Mesenchymal stem cell (in vitro differentiated cells and primary cell): ENCODE results near the gene SMURF2.

Source experiments
- DNase-seq: peaks from one replicate; pipeline ENCODE4 v3.0.0-alpha.2; 2013
- H2AFZ ChIP-seq: one replicate; pipeline ENCODE4 v1.6.1; 2013; ENCODE audit warnings: low read depth, mild to moderate bottlenecking, control low read depth, inconsistent platforms, low read length, moderate library complexity
- H2AK5ac ChIP-seq: 2 replicates; pipeline ENCODE4 v1.6.1; 2013; ENCODE audit warnings: low read length, moderate library complexity, mild to moderate bottlenecking, inconsistent platforms; ENCODE audit not compliant: severe bottlenecking
- H2BK120ac ChIP-seq: one replicate; pipeline ENCODE4 v1.6.1; 2013; ENCODE audit warnings: low read depth, mild to moderate bottlenecking, inconsistent platforms, low read length, moderate library complexity
- H2BK12ac ChIP-seq, 2 experiments: one replicate each; pipeline ENCODE4 v1.6.1; 2013; ENCODE audit warnings: inconsistent platforms in 2 of 2, low read length in 2 of 2, mild to moderate bottlenecking in 2 of 2, moderate library complexity in 2 of 2, control low read depth in 1 of 2
- H2BK15ac ChIP-seq: one replicate; pipeline ENCODE4 v1.6.1; 2013; ENCODE audit warnings: mild to moderate bottlenecking, low read depth, inconsistent platforms; ENCODE audit not compliant: poor library complexity, severe bottlenecking
- H2BK5ac ChIP-seq: 2 replicates; pipeline ENCODE4 v1.6.1; 2013; ENCODE audit warnings: low read depth, mild to moderate bottlenecking, low read length, control low read depth, inconsistent platforms; ENCODE audit not compliant: poor library complexity, severe bottlenecking
- H3K14ac ChIP-seq, 2 experiments: one replicate each; pipeline ENCODE4 v1.6.1; 2013; ENCODE audit warnings: inconsistent platforms in 2 of 2, low read length in 2 of 2, control low read depth in 1 of 2, mild to moderate bottlenecking in 1 of 2, moderate library complexity in 1 of 2
- H3K18ac ChIP-seq, 2 experiments: one replicate each; pipeline ENCODE4 v1.6.1; 2013; ENCODE audit warnings: inconsistent platforms in 2 of 2, low read length in 2 of 2, control low read depth in 1 of 2, low read depth in 1 of 2, mild to moderate bottlenecking in 1 of 2
- H3K23ac ChIP-seq, 2 experiments: one replicate each; pipeline ENCODE4 v1.6.1; 2013; ENCODE audit warnings: inconsistent platforms in 2 of 2, low read length in 2 of 2, mild to moderate bottlenecking in 2 of 2, moderate library complexity in 2 of 2, control low read depth in 1 of 2
- H3K27ac ChIP-seq: 2 replicates; pipeline ENCODE4 v1.5.1; 2013; ENCODE audit warnings: mild to moderate bottlenecking, moderate library complexity, low read length, control low read depth, inconsistent platforms; ENCODE audit not compliant: poor library complexity, severe bottlenecking
- H3K27me3 ChIP-seq, 2 experiments: 2 replicates each; pipeline versions ENCODE4 v1.6.1 to v1.7.0; 2013; ENCODE audit warnings: low read length in 2 of 2, mild to moderate bottlenecking in 2 of 2, moderate library complexity in 2 of 2, control low read depth in 1 of 2, inconsistent platforms in 1 of 2; ENCODE audit not compliant: control insufficient read depth in 1 of 2, insufficient read depth in 1 of 2
- H3K36me3 ChIP-seq, 2 experiments: 2 replicates each; pipeline versions ENCODE4 v1.6.1 to v1.7.0; 2013; ENCODE audit warnings: low read length in 2 of 2, control low read depth in 1 of 2, inconsistent platforms in 1 of 2, low read depth in 1 of 2, mild to moderate bottlenecking in 1 of 2; ENCODE audit not compliant: insufficient read depth in 2 of 2, control insufficient read depth in 1 of 2
- H3K4ac ChIP-seq, 2 experiments: one replicate each; pipeline ENCODE4 v1.6.1; 2013; ENCODE audit warnings: inconsistent platforms in 2 of 2, low read length in 2 of 2, mild to moderate bottlenecking in 2 of 2, moderate library complexity in 2 of 2, control low read depth in 1 of 2, low read depth in 1 of 2
- H3K4me1 ChIP-seq: 2 replicates; pipeline ENCODE4 v1.6.1; 2013; ENCODE audit warnings: low read depth, low read length, control low read depth; ENCODE audit not compliant: control insufficient read depth, insufficient read depth
- H3K4me2 ChIP-seq: 2 replicates; pipeline ENCODE4 v1.6.1; 2013; ENCODE audit warnings: low read length, mild to moderate bottlenecking, inconsistent platforms; ENCODE audit not compliant: poor library complexity, severe bottlenecking
- H3K4me3 ChIP-seq, 2 experiments: 2 replicates each; pipeline versions ENCODE4 v1.5.1 to v1.7.0; 2013; ENCODE audit warnings: low read length in 2 of 2, mild to moderate bottlenecking in 2 of 2, control low read depth in 1 of 2, low read depth in 1 of 2; ENCODE audit not compliant: insufficient read depth in 1 of 2
- H3K79me1 ChIP-seq: replicated peaks from 2 replicates; pipeline ENCODE4 v1.6.1; 2013; ENCODE audit warnings: mild to moderate bottlenecking, control low read depth, low read length, inconsistent platforms; ENCODE audit not compliant: poor library complexity, severe bottlenecking
- H3K9ac ChIP-seq: 2 replicates; pipeline ENCODE4 v1.7.0; 2013; ENCODE audit warnings: mild to moderate bottlenecking, low read length, moderate library complexity
- H3K9me3 ChIP-seq: 2 replicates; pipeline ENCODE4 v1.7.0; 2013; ENCODE audit warnings: mild to moderate bottlenecking, low read length; ENCODE audit not compliant: control insufficient read depth
- H4K8ac ChIP-seq: one replicate; pipeline ENCODE4 v1.6.1; 2013; ENCODE audit warnings: inconsistent platforms, mild to moderate bottlenecking, low read length, moderate library complexity
- H4K91ac ChIP-seq: one replicate; pipeline ENCODE4 v1.6.1; 2013; ENCODE audit warnings: mild to moderate bottlenecking, low read length, inconsistent platforms
- WGBS: methylation state at CpG from one replicate; pipeline ENCODE4 v1.1.7; 2013; ENCODE audit warnings: mixed read lengths; 5-methylcytosine and 5-hydroxymethylcytosine counted together

The SMURF2 gene

GRCh38 chr17:64508683-64509082 is 153.4 kb downstream of the SMURF2 start:
- Histone ChIP-seq H4K91ac (no peak overlapping the region), H3K4me1 (peaks cover 5% of the 10 kb centered on the region), H3K23ac (no peak overlapping the region), H2AK5ac (no peak overlapping the region), H2BK5ac (no peak overlapping the region), H3K9ac (peak overlapping the region; percentile 100), H2BK12ac (no peak overlapping the region), H2BK120ac (no peak overlapping the region), H3K27me3 (no peaks in the 10 kb centered on the region), H3K36me3 (peaks cover 10 to 59% of the 10 kb centered on the region in 2 experiments), H3K4me2 (no peak overlapping the region), H4K8ac (no peak overlapping the region), H2AFZ (no peak overlapping the region), H3K79me1 (peaks cover 10% of the 10 kb centered on the region), H3K4me3 (peak overlapping the region in 1 of 2 experiments; percentile 93), H3K4ac (no peak overlapping the region), H3K9me3 (no peaks in the 10 kb centered on the region), H3K27ac (no peak overlapping the region), H2BK15ac (no peak overlapping the region), H3K18ac (no peak overlapping the region), H3K14ac (no peak overlapping the region)
- DNase-seq = no peak
- 94% methylated on average over 2 of the region's 2 CpGs for WGBS

DNA sequence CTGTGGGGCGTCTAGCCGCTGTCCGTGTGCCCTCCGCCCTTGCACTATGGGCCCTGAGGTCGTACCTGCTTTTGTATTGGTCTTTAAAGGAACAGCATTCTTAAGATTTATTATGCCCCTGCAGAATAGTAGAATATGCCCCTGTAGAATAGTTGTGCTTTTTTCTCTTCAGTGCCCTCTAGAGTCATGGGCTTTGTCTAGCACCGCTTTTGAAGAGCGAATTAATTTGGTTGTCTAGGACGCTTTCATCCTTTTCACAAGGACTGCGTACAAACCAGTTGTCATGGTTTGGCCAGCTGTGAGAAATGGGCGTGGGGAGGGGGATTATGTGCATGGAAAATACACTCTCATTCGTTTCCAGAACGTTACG is 154.7 kb downstream of the SMURF2 start:
- peak overlapping the region; percentile 67 for H3K4me2 ChIP-seq
- 0% methylated on average over 6 of the region's 13 CpGs for WGBS

DNA sequence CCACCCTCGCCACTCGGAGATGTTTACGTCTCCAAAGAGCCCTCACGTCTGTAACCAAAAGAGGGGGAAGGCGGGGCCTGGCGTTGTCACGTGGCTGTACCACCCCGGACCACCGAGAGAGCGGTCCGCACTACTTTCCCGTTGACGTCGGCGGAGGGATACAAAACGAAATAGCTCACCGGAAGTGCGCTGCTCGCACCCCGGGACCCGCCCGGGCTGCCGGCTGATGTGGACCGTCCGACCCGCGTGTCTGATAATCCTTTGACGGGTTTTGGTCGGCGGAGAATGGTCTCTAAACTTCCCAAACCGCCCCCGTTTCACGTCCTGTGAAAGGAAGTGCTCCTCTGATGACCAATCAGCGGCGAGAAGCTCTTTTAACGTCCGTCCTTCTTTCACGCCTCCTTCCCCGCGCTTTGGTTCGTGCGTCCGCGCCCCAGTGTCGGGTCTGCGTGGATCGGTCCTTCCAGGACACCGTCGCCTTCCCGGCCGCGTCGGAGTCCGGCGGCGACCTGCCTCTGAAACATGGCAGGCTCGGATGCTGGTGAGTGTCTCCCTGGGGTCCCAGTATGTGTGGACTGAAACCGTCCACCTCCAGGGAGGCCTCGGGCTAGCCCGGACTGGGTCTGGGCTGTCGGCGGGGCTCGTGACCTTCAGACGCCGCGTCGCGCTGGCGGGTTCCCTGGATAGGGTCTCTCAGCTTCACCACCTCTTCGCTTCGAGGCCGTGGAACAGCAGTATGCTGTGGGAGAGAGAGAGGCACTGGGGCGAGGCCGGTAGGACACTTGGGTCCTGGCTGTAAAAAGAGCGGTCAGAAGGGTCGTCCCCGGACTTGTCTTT is 155.3 kb downstream of the SMURF2 start, which contains the start of gene CEP95:
CEP95 (plus strand) TSS at position 402 of the 837 bp plus-strand sequence; CDS start at position 523, 121 bp downstream.
- peak within 1 kb of the TSS; percentile 93 for H2BK5ac ChIP-seq
- peak within 1 kb of the TSS; percentile 89 for H2BK120ac ChIP-seq
- DNase-seq = peak; percentile 99
- peak within 1 kb of the TSS; percentile 82 to 95 for H3K14ac ChIP-seq
- peak within 1 kb of the TSS; percentile 30 for H2AFZ ChIP-seq
- H4K8ac ChIP-seq = peak within 1 kb of the TSS; percentile 90
- H3K4me1 ChIP-seq = peaks cover 6% of the 10 kb centered on the region
- H3K4me2 ChIP-seq = peak within 1 kb of the TSS; percentile 67
- peak within 1 kb of the TSS; percentile 85 to 93 for H3K4me3 ChIP-seq
- peaks cover 13 to 59% of the 10 kb centered on the region in 2 experiments for H3K36me3 ChIP-seq
- peak within 1 kb of the TSS; percentile 28 for H2AK5ac ChIP-seq
- under 1% methylated on average over 75 of the region's 77 CpGs for WGBS
- H3K18ac ChIP-seq = peak within 1 kb of the TSS; percentile 96 to 99
- H2BK15ac ChIP-seq = peak within 1 kb of the TSS; percentile 87
- peak within 1 kb of the TSS; percentile 50 to 61 for H2BK12ac ChIP-seq
- H3K79me1 ChIP-seq = peaks cover 7% of the 10 kb centered on the region
- no peaks in the 10 kb centered on the region for H3K9me3 ChIP-seq
- peak within 1 kb of the TSS; percentile 100 for H3K9ac ChIP-seq
- H3K27ac ChIP-seq = peak within 1 kb of the TSS; percentile 96
- H3K23ac ChIP-seq = peak within 1 kb of the TSS; percentile 5 to 7
- peak within 1 kb of the TSS; percentile 99 to 100 for H3K4ac ChIP-seq
- no peaks in the 10 kb centered on the region for H3K27me3 ChIP-seq
- H4K91ac ChIP-seq = peak within 1 kb of the TSS; percentile 94

More for the DNA sequence above, 154.7 kb downstream of the SMURF2 start:
- Histone ChIP-seq H3K18ac (peak overlapping the region; percentile 86 to 97), H2AFZ (peak overlapping the region; percentile 30), H2BK5ac (no peak overlapping the region), H3K79me1 (peaks cover 8% of the 10 kb centered on the region), H3K36me3 (peaks cover 13 to 59% of the 10 kb centered on the region in 2 experiments), H3K4me1 (peaks cover 6% of the 10 kb centered on the region), H3K27me3 (no peaks in the 10 kb centered on the region), H3K14ac (peak overlapping the region in 1 of 2 experiments; percentile 95), H2BK15ac (no peak overlapping the region), H2BK120ac (peak overlapping the region; percentile 77), H3K9ac (peak overlapping the region; percentile 100), H3K4ac (peak overlapping the region; percentile 69 to 92), H2BK12ac (peak overlapping the region in 1 of 2 experiments; percentile 3), H3K9me3 (no peaks in the 10 kb centered on the region), H3K27ac (peak overlapping the region; percentile 96), H3K23ac (peak overlapping the region in 1 of 2 experiments; percentile 7), H3K4me3 (peak overlapping the region; percentile 85 to 93), H2AK5ac (peak overlapping the region; percentile 23), H4K91ac (peak overlapping the region; percentile 94), H4K8ac (peak overlapping the region; percentile 35)
- peak; percentile 90 for DNase-seq

- Histone ChIP-seq H3K36me3 (peaks cover 17 to 60% of the 10 kb centered on the region in 2 experiments), H3K4me3 (peak within 1 kb of the TSS; percentile 85 to 93), H2BK120ac (peak within 1 kb of the TSS; percentile 89), H3K27me3 (no peaks in the 10 kb centered on the region), H3K27ac (peak within 1 kb of the TSS; percentile 96), H2BK5ac (peak within 1 kb of the TSS; percentile 93), H3K79me1 (peaks cover 7% of the 10 kb centered on the region), H3K4me2 (peak within 1 kb of the TSS; percentile 67), H2BK15ac (peak within 1 kb of the TSS; percentile 87), H2AFZ (peak within 1 kb of the TSS; percentile 30), H3K9ac (peak within 1 kb of the TSS; percentile 100), H3K9me3 (no peaks in the 10 kb centered on the region), H3K4ac (peak within 1 kb of the TSS; percentile 99 to 100), H3K14ac (peak within 1 kb of the TSS; percentile 82 to 95), H3K18ac (peak within 1 kb of the TSS; percentile 96 to 99), H3K4me1 (peaks cover 6% of the 10 kb centered on the region), H4K8ac (peak within 1 kb of the TSS; percentile 99), H2BK12ac (peak within 1 kb of the TSS; percentile 50 to 61), H4K91ac (peak within 1 kb of the TSS; percentile 94), H3K23ac (peak within 1 kb of the TSS; percentile 5 to 37), H2AK5ac (peak within 1 kb of the TSS; percentile 99)
- DNase-seq = peak; percentile 97
- under 1% methylated on average over 31 of the region's 31 CpGs for WGBS
Observed at GRCh38 chr17:64506201-64506575, 155.9 kb downstream of the SMURF2 start, which contains the start of gene DDX5. TSS of gene DDX5 (minus strand) at chr17:64506289. CDS start at chr17:64506119, 170 bp downstream.
